A549 (cell line): ENCODE results near the gene PCNX4. TPM values are rescaled to one million over a fixed set of nuclear protein-coding genes. Genes with fewer than 3 reads are reported as not detected.

ENCODE experiments used
- ATAC-seq, 2 experiments: fragments of 200-7000 bp in 1 of 2; fragments of >200 bp in 1 of 2; cut with Nextera tagmentation in 1 of 2; cut with Tn5 transposase in 1 of 2; 3 replicates each; pipeline versions ENCODE4 v1.8.0 to v1.9.1; 2018 to 2020; ENCODE audit warnings: mild to moderate bottlenecking in 1 of 2, moderate library complexity in 1 of 2
- CTCF ChIA-PET: fragments of 300-600 bp; sonication (Branson Sonifier 250); formaldehyde crosslinking; extraction: SDS; loops from one replicate; lab custom pipeline; 2021; ENCODE audit warnings: antibody characterized with exemption, inconsistent platforms; lab: Yijun Ruan, JAX
- POLR2A ChIA-PET: fragments of 350-600 bp; formaldehyde crosslinking; extraction: SDS; loops from one replicate; lab custom pipeline; 2021; ENCODE audit warnings: antibody characterized with exemption, inconsistent platforms; lab: Yijun Ruan, JAX
- DNase-seq, 2 experiments: peaks; one replicate each; pipeline versions ENCODE4 v3.0.0 to v3.0.0-alpha.2; 2011 to 2016; ENCODE audit warnings: low read depth in 1 of 2, low spot score in 1 of 2
- FAIRE-seq: peaks from 2 replicates; lab custom pipeline; 2011; peaks lifted over from hg19 to GRCh38; lab: Jason Lieb, UNC
- H3K27ac ChIP-seq, 2 experiments: fragments of >200 bp; sonication (Bioruptor Twin); formaldehyde crosslinking; 3 replicates each; pipeline ENCODE4 v1.5.1; 2016 to 2017
- H3K4me1 ChIP-seq: fragments of >200 bp; sonication (Bioruptor Twin); formaldehyde crosslinking; 3 replicates; pipeline ENCODE4 v1.6.1; 2016
- H3K4me2 ChIP-seq: fragments of >200 bp; sonication (Bioruptor Twin); formaldehyde crosslinking; 3 replicates; pipeline ENCODE4 v1.6.1; 2016
- H3K4me3 ChIP-seq: fragments of >200 bp; sonication (Bioruptor Twin); formaldehyde crosslinking; 3 replicates; pipeline ENCODE4 v1.5.1; 2016
- H3K9me3 ChIP-seq: fragments of >200 bp; sonication (Bioruptor Twin); formaldehyde crosslinking; 3 replicates; pipeline ENCODE4 v1.6.1; 2016
- ATOH8 ChIP-seq: fragments of 250-450 bp; sonication (Bioruptor Pico); IDR thresholded peaks from 2 replicates; pipeline ENCODE4 v1.5.0; 2020; ENCODE audit warnings: low read depth, mild to moderate bottlenecking, moderate library complexity
- BCL3 ChIP-seq: fragments of >200 bp; sonication (Bioruptor Twin); formaldehyde crosslinking; IDR thresholded peaks from 3 replicates; pipeline ENCODE4 v1.6.1; 2016
- CHD2 ChIP-seq: fragments of 150-350 bp; IDR thresholded peaks from 2 replicates; pipeline ENCODE4 v1.6.1; 2014; ENCODE audit warnings: low read length; ENCODE audit not compliant: partially characterized antibody
- EHF ChIP-seq: fragments of 250-450 bp; sonication (Bioruptor Pico); IDR thresholded peaks from 2 replicates; pipeline ENCODE4 v1.5.0; 2020; ENCODE audit warnings: mild to moderate bottlenecking
- EHMT2 ChIP-seq: fragments of 200-600 bp; sonication (generic); IDR thresholded peaks from 2 replicates; pipeline ENCODE4 v1.6.1; 2016; ENCODE audit warnings: antibody characterized with exemption, low read depth, mild to moderate bottlenecking, moderate library complexity
- ELK1 ChIP-seq: fragments of 150-350 bp; IDR thresholded peaks from 2 replicates; pipeline ENCODE4 v1.6.1; 2014; ENCODE audit warnings: low read depth, mild to moderate bottlenecking, low read length
- ESRRA ChIP-seq: fragments of 150-350 bp; IDR thresholded peaks from 2 replicates; pipeline ENCODE4 v1.6.1; 2014; ENCODE audit warnings: mild to moderate bottlenecking, low read length, borderline replicate concordance
- FOSL2 ChIP-seq, 2 experiments: fragments of 450-650 bp in 1 of 2; fragments of >200 bp in 1 of 2; sonication (Bioruptor Twin) in 1 of 2; formaldehyde crosslinking; IDR thresholded peaks; 2 replicates each; pipeline versions ENCODE4 v1.5.0 to v1.6.1; 2016 to 2020; ENCODE audit warnings: mild to moderate bottlenecking in 1 of 2, moderate library complexity in 1 of 2
- HOXB13 ChIP-seq: fragments of 250-450 bp; sonication (Bioruptor Pico); IDR thresholded peaks from 2 replicates; pipeline ENCODE4 v1.5.0; 2020; ENCODE audit warnings: low read depth, mild to moderate bottlenecking, moderate library complexity
- JUN ChIP-seq, 2 experiments: fragments of >200 bp; sonication (Bioruptor Twin); formaldehyde crosslinking; IDR thresholded peaks; 2 replicates in 1 of 2; 3 replicates in 1 of 2; pipeline ENCODE4 v1.6.1; 2016 to 2017
- MAZ ChIP-seq: fragments of 150-350 bp; IDR thresholded peaks from 2 replicates; pipeline ENCODE4 v1.6.1; 2014; ENCODE audit warnings: antibody characterized with exemption, low read depth, low read length, borderline replicate concordance
- NFE2L2 ChIP-seq: fragments of 150-350 bp; conservative IDR thresholded peaks from 2 replicates; pipeline ENCODE4 v1.6.1; 2014; ENCODE audit warnings: low read length
- PHF8 ChIP-seq: fragments of 200-600 bp; sonication (generic); IDR thresholded peaks from 2 replicates; pipeline ENCODE4 v1.6.1; 2016; ENCODE audit warnings: low read depth, mild to moderate bottlenecking, antibody characterized with exemption, moderate library complexity, borderline replicate concordance
- RFX5 ChIP-seq: fragments of 450-650 bp; IDR thresholded peaks from 2 replicates; pipeline ENCODE4 v1.7.1; 2014; ENCODE audit warnings: antibody characterized with exemption, mild to moderate bottlenecking, moderate library complexity
- USF2 ChIP-seq: fragments of 450-650 bp; IDR thresholded peaks from 2 replicates; pipeline ENCODE4 v1.6.1; 2014; ENCODE audit warnings: antibody characterized with exemption
- ZC3H11A ChIP-seq: fragments of 450-650 bp; IDR thresholded peaks from 2 replicates; pipeline ENCODE4 v1.6.1; 2014; ENCODE audit warnings: antibody characterized with exemption, mild to moderate bottlenecking
- ZNF302 ChIP-seq: fragments of 250-450 bp; sonication (Bioruptor Pico); IDR thresholded peaks from 2 replicates; pipeline ENCODE4 v1.9.0; 2021; ENCODE audit warnings: inconsistent platforms, mild to moderate bottlenecking, moderate library complexity
- WGBS: methylation state at CpG from one replicate; pipeline ENCODE4 v1.1.6; 2017; ENCODE audit errors: missing lambda C conversion rate; 5-methylcytosine and 5-hydroxymethylcytosine counted together
- polyA plus RNA-seq, 4 experiments: library from polyadenylated mRNA; depleted of rRNA in 3 of 4; stranded (reverse); fragments of >200 nt; fragmentation: RNase III in 1 of 4; extraction: RNeasy Plus Mini Kit Qiagen cat#74134 plus additional on column Dnase treatment in 1 of 4; gene quantifications; 2 replicates in 3 of 4; 3 replicates in 1 of 4; pipeline ENCODE4 v1.2.3, GENCODE V29; 2011 to 2017

The PCNX4 gene
- polyA plus RNA-seq, 2 of the 4 experiments (the other 2 are of a cell fraction), result 24.2 to 51.0 TPM

- FAIRE-seq, result no peak
- ChIA-PET CTCF (interaction anchor here (0.6 to 2.9 kb wide), 4 partner anchors 10 to 365 kb away, joined by 3 to 18 read pairs (median 4); no protein-coding TSS in a partner anchor), POLR2A (interaction anchor here (0.6 to 1.5 kb wide), 3 partner anchors 53 to 705 kb away, joined by 3 to 4 read pairs (median 4); partner anchors contain the start of gene PPM1A)
- Histone ChIP-seq H3K9me3 (no peaks in the 10 kb centered on the region; the same call in 2 of the 3 replicates), H3K4me1 (no peaks in the 10 kb centered on the region), H3K27ac (no peak overlapping the region), H3K4me2 (no peak overlapping the region), H3K4me3 (no peak overlapping the region)
- ATAC-seq, result no peak
- DNase-seq, result no peak
- no peak for TF ChIP-seq JUN (IDR thresholded peaks at IDR 0.05)
- TF ChIP-seq CHD2, result no peak
- no peak for TF ChIP-seq PHF8
- no peak for TF ChIP-seq HOXB13 (CRISPR knock-in tag)
- no peak for TF ChIP-seq FOSL2 (IDR thresholded peaks at IDR 0.05)
- no peak for TF ChIP-seq FOSL2 (CRISPR knock-in tag; IDR thresholded peaks at IDR 0.05)
- no peak for TF ChIP-seq RFX5
- no peak for TF ChIP-seq ZNF302
- 14% methylated on average over 2 of the region's 2 CpGs for WGBS
Measured at GRCh38 chr14:60196291-60196690, 104.6 kb downstream of the PCNX4 start.

GRCh38 chr14:60197629-60198303 lies 106.0 kb downstream of the PCNX4 start:
- Histone ChIP-seq H3K4me2 (no peak overlapping the region), H3K27ac (no peak overlapping the region), H3K4me1 (no peaks in the 10 kb centered on the region), H3K4me3 (no peak overlapping the region), H3K9me3 (no peaks in the 10 kb centered on the region; the same call in 2 of the 3 replicates)
- TF ChIP-seq FOSL2 (IDR thresholded peaks at IDR 0.05) (no peak), FOSL2 (CRISPR knock-in tag; IDR thresholded peaks at IDR 0.05) (peak; percentile 14; the same call in 1 of the 2 replicates), EHMT2 (no peak)
- ChIA-PET POLR2A (no interaction called here), CTCF (interaction anchor here (0.7 to 1.6 kb wide), 3 partner anchors 13 to 32 kb away, joined by 3 to 4 read pairs (median 3); partner anchors contain the start of gene DHRS7)
- DNase-seq (no peak), FAIRE-seq (no peak), ATAC-seq (0 out of 6 replicates have a peak, but pooled peaks of 1 of the 2 experiments have one; percentile 30)
- WGBS, result 17% methylated on average over 1 of the region's 1 CpG

- ATAC-seq (no peak), DNase-seq (no peak), FAIRE-seq (no peak)
- TF ChIP-seq ELK1, result no peak
- TF ChIP-seq BCL3, result no peak
- no peak for TF ChIP-seq NFE2L2
- no peak for TF ChIP-seq ATOH8
- TF ChIP-seq ESRRA, result no peak
- TF ChIP-seq MAZ, result no peak
- TF ChIP-seq USF2, result no peak
- TF ChIP-seq EHF, result no peak
- no peak for TF ChIP-seq ZC3H11A
- H3K27ac ChIP-seq, result no peak overlapping the region
- H3K4me3 ChIP-seq, result no peak overlapping the region
- H3K4me2 ChIP-seq, result no peak overlapping the region
- ChIA-PET POLR2A (no interaction called here), CTCF (interaction anchor here (1.2 kb wide), 1 partner anchor 363 kb away, joined by 3 read pairs; no protein-coding TSS in a partner anchor)
- H3K4me1 ChIP-seq, result no peaks in the 10 kb centered on the region
- no peaks in the 10 kb centered on the region; the same call in 2 of the 3 replicates for H3K9me3 ChIP-seq
Measured at GRCh38 chr14:60199321-60199720, 107.6 kb downstream of the PCNX4 start.
